Neural crest cell (in vitro differentiated cells): ENCODE results near the gene ANGPTL4. TPM values are rescaled to one million over a fixed set of nuclear protein-coding genes. Genes with fewer than 3 reads are reported as not detected.

Source experiments
- DNase-seq: peaks from one replicate; pipeline ENCODE4 v3.0.0; 2021; ENCODE audit warnings: low read depth, mixed read lengths, low spot score
- H3K27ac Mint-ChIP-seq: one replicate; pipeline ENCODE4 v1.8.0; 2021; ENCODE audit warnings: mild to moderate bottlenecking, mixed read lengths; ENCODE audit not compliant: unreplicated experiment
- H3K27me3 Mint-ChIP-seq: 2 replicates; pipeline ENCODE4 v1.8.0; 2021; ENCODE audit warnings: low read depth, mild to moderate bottlenecking, mixed read lengths
- H3K36me3 Mint-ChIP-seq: 2 replicates; pipeline ENCODE4 v1.8.0; 2021; ENCODE audit warnings: low read depth, mild to moderate bottlenecking, mixed read lengths
- H3K4me1 Mint-ChIP-seq: 2 replicates; pipeline ENCODE4 v1.8.0; 2021; ENCODE audit warnings: mixed read lengths
- H3K4me3 Mint-ChIP-seq: one replicate; pipeline ENCODE4 v1.8.0; 2021; ENCODE audit warnings: mild to moderate bottlenecking, mixed read lengths
- H3K9me3 Mint-ChIP-seq: 2 replicates; pipeline ENCODE4 v1.8.0; 2021; ENCODE audit warnings: mixed read lengths
- total RNA-seq: library from RNA; stranded (reverse); gene quantifications from 2 replicates; pipeline ENCODE4 v1.2.1, GENCODE V29; 2021
- TF ChIP-seq, protein P1 (sequence below): fragments of 200-600 bp; sonication (generic); conservative IDR thresholded peaks from 2 replicates; pipeline ENCODE4 v1.5.0; 2021; ENCODE audit warnings: antibody characterized with exemption, mild to moderate bottlenecking

The ANGPTL4 gene
- total RNA-seq, 1 donor from 2014 or later = not detected

DNA sequence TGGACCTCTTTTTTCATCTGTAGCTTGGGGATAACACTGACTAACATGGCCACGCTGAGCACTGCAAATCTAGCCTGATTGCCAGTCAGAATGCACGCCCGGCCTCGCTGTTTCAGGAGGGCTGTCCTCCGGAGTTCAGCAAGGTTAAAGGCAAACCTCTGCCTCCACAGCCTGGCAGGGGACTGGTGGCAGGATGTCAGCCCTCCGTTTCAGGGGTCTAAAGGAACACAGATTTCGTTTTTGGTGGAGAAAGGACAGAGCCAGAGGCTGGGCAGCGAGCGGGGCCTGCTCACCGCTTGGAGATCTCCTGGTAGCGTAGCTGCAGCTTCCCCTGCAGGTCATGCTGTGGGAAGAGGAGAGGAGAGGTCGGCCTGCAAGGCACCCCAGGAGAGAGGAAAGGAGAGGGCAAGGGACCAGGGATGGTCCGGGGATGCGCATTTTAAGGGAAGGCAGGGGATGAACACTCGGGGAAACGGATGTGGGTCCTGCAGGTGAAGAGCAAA lies 43.3 kb upstream of the ANGPTL4 start:
- no peak for DNase-seq

GRCh38 chr19:8321067-8321985 lies 42.6 kb upstream of the ANGPTL4 start, which contains the start of the genes NDUFA7 and RPS28:
TSS of gene NDUFA7 (minus strand) at chr19:8321375. CDS start at chr19:8321358, 17 bp downstream.
TSS of gene RPS28 (plus strand) at chr19:8321496. CDS start at chr19:8321531, 35 bp downstream.
- H3K4me1 Mint-ChIP-seq = peaks cover 25% of the 10 kb centered on the region
- H3K27ac Mint-ChIP-seq = peak within 1 kb of the TSS; percentile 99
- H3K36me3 Mint-ChIP-seq = peaks cover 2% of the 10 kb centered on the region
- no peaks in the 10 kb centered on the region for H3K9me3 Mint-ChIP-seq
- TF ChIP-seq, protein P1, sequence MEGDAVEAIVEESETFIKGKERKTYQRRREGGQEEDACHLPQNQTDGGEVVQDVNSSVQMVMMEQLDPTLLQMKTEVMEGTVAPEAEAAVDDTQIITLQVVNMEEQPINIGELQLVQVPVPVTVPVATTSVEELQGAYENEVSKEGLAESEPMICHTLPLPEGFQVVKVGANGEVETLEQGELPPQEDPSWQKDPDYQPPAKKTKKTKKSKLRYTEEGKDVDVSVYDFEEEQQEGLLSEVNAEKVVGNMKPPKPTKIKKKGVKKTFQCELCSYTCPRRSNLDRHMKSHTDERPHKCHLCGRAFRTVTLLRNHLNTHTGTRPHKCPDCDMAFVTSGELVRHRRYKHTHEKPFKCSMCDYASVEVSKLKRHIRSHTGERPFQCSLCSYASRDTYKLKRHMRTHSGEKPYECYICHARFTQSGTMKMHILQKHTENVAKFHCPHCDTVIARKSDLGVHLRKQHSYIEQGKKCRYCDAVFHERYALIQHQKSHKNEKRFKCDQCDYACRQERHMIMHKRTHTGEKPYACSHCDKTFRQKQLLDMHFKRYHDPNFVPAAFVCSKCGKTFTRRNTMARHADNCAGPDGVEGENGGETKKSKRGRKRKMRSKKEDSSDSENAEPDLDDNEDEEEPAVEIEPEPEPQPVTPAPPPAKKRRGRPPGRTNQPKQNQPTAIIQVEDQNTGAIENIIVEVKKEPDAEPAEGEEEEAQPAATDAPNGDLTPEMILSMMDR = peak; percentile 31
- H3K27me3 Mint-ChIP-seq = no peaks in the 10 kb centered on the region
- DNase-seq = peak; percentile 97
- peak within 1 kb of the TSS; percentile 99 for H3K4me3 Mint-ChIP-seq

More for the DNA sequence above, 43.3 kb upstream of the ANGPTL4 start:
- no peaks in the 10 kb centered on the region for H3K9me3 Mint-ChIP-seq
- peaks cover 25% of the 10 kb centered on the region for H3K4me1 Mint-ChIP-seq
- no peaks in the 10 kb centered on the region for H3K27me3 Mint-ChIP-seq
- peak overlapping the region; percentile 99 for H3K4me3 Mint-ChIP-seq
- TF ChIP-seq, protein P1 = no peak
- peaks cover 2% of the 10 kb centered on the region for H3K36me3 Mint-ChIP-seq
- H3K27ac Mint-ChIP-seq = peak overlapping the region; percentile 99

DNA sequence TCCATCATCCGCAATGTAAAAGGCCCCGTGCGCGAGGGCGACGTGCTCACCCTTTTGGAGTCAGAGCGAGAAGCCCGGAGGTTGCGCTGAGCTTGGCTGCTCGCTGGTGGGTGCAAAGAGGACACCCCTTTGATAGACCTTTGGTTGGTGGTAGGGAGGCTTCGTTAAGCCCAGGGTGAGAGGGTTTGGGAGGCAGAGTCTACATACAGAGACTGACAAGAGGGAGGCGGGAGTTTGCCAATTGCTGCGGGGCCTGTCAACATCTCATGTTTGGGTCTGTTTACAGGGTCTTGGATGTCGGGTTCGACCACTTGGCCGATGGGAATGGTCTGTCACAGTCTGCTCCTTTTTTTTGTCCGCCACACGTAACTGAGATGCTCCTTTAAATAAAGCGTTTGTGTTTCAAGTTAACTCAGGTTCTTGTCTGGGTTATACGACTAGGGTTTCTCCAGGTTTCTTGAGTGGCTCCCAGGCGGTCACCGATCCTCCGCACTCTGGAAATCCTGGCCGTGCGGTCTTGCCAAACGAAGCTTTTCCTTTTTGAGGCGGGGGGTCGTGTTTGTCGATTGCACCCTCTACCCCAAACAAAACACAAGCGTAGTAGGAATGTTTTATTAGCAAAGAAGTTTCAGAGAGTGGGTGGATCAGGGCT lies 41.8 kb upstream of the ANGPTL4 start:
- peaks cover 25% of the 10 kb centered on the region for H3K4me1 Mint-ChIP-seq
- H3K27ac Mint-ChIP-seq = peak overlapping the region; percentile 98
- TF ChIP-seq, protein P1 = no peak
- peaks cover 3% of the 10 kb centered on the region for H3K9me3 Mint-ChIP-seq
- peaks cover 5% of the 10 kb centered on the region for H3K27me3 Mint-ChIP-seq
- H3K36me3 Mint-ChIP-seq = peaks cover 6% of the 10 kb centered on the region
- peak overlapping the region; percentile 99 for H3K4me3 Mint-ChIP-seq
- no peak for DNase-seq

DNA sequence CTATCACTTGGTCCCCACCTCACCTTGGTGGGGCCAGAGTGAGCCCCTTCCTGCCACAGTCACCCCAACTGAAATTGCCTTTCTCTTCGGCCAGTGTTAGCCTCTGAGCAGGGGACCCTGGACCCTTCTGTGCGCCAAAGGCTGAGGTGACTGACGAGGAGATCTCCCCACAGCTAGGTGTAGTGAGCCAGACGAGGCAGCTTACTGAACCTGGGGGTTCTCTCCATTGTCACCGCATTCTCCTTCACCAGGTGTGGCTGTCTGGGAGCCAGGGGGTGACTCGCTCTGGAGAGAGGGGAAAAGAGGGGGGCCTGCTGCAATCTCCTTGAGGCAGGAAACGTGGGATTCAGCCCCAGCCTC lies 41.3 kb upstream of the ANGPTL4 start:
- Mint-ChIP-seq H3K9me3 (peaks cover 3% of the 10 kb centered on the region), H3K36me3 (peaks cover 6% of the 10 kb centered on the region), H3K4me3 (peak overlapping the region; percentile 99), H3K27me3 (peaks cover 9% of the 10 kb centered on the region), H3K27ac (no peak overlapping the region), H3K4me1 (peaks cover 25% of the 10 kb centered on the region)
- DNase-seq = no peak
- TF ChIP-seq, protein P1 = no peak

GRCh38 chr19:8323781-8324185 lies 40.2 kb upstream of the ANGPTL4 start:
- Mint-ChIP-seq H3K4me3 (peak overlapping the region; percentile 99), H3K9me3 (peaks cover 3% of the 10 kb centered on the region), H3K4me1 (peaks cover 25% of the 10 kb centered on the region), H3K27me3 (peaks cover 19% of the 10 kb centered on the region), H3K27ac (no peak overlapping the region), H3K36me3 (peaks cover 6% of the 10 kb centered on the region)
- DNase-seq = no peak
- TF ChIP-seq, protein P1 = no peak
